ENCODE results near the gene MFSD1.

The MFSD1 gene

DNA sequence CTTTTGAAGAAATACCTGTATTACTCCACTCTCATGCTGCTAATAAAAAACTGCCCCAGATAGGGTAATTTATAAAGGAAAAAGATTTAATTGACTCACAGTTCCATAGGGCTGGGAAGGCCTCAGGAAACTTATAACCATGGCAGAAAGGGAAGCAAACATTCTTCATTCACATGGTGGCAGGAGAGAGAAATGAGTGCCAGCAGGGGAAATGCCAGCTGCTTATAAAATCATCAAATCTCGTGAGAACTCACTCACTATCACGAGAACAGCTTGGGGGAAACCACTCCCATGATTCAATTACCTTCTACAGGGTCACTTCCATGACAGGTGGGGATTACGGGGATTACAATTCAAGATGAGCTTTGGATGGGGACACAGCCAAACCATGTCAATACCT, 18.7 kb downstream of the MFSD1 start:
- DNase-seq: no peak

DNA sequence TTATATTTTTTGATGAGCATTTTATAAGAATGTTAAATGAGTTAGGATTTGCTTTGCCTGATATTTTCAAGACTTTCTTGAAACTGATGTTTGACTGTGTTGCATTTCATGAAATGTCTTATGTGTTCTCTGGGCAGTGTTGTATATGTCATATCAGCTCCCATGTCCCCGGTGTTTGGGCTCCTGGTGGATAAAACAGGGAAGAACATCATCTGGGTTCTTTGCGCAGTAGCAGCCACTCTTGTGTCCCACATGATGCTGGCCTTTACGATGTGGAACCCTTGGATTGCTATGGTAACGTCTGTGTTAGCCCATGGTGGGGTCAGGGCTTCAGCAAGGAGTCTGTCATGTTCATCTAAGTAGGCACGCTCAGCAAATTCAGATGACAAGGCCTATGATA, 20.0 kb downstream of the MFSD1 start:
- DNase-seq: no peak

DNA sequence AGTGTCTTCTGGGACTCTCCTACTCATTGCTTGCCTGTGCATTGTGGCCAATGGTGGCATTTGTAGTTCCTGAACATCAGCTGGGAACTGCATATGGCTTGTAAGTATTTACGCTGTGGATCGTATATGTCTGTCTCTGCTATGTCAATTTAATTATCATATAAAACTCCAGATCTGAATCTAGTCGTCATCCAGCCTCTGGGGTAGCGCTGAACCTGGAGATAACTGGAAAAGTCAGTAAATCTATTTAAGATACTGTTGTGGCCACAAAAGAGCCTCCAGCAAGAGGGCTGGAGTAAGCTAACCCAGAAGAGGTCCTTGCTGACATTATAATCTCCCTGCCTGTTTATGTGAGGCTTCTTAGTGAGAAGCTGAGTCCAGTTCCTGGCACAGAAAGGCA, 21.6 kb downstream of the MFSD1 start:
- no peak for DNase-seq

DNA sequence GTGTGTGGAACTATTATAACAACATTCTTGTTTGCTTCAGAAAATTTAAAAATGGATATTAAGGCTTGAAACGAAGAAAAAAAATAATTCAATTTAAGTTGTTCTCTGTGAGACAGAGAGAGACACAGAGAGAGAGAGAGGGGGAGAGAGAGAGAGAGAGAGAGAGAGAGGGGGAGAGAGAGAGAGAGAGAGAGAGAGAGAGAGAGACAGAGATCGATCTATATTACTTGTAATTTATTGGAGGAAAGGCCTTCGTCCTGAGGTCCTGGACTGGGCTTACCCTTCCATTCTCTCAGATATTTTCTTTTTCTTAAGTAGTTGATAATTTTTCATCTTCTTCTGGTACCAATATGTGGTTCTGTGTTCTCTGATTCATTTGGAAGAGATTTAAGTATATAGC, 25.9 kb downstream of the MFSD1 start:
- DNase-seq: no peak

DNA sequence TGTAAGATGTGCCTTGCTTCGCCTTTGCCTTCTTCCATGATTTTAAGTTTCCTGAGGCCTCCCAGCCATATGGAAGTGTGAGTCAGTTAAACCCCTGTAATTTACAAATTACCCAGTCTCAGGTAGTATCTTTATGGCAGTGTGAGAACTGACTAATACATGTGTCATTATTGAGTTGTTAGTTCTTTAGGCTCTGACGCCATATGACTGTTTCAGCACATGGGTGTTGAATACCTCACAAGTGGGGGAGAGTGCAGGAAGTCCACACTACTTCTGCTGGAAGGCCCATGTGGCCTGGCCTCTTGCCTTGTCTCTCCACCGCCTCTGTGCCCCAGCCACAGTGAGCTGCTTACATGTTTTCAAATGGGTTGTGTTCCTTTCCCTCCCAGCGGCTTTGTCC, 28.5 kb downstream of the MFSD1 start:
- no peak for DNase-seq

DNA sequence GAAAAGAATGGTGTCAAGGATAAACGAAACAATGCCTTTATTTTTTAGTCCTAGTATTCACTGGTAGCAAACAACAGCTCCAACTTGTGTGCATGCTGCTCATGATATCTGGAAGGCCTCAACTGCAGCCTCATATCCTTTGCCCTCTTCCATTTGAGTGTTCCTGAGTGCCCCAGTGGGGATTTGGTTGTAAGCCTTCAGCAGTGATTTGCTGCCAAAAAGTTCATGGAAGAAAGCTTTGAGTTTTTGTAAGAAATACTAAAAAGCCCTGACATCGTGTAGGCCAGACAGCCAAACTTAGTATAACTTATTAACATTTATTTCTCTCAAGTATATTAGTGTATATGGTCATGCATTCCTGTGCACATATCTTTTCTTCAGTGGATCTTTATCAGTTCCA, 30.0 kb downstream of the MFSD1 start:
- no peak for DNase-seq

DNA sequence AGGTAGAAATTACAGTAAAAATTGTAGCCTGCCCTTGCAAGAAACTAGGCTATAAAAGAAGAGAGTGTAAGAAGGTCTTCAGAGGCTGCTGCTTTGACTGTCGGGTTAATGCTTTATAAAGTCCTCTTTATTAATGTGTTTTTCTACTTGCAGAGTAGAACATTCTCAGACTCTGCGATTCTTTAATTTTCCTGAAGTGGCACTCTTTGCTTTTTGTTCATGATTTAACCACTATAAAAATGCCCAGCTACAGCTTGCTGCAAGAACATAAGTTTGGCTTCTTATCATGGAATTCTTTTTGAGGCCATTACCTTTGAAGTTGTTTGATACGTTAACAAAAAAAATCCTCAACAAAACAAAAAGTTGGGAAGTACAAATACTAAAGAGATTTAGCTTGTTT, 33.8 kb downstream of the MFSD1 start:
- DNase-seq: no peak

DNA sequence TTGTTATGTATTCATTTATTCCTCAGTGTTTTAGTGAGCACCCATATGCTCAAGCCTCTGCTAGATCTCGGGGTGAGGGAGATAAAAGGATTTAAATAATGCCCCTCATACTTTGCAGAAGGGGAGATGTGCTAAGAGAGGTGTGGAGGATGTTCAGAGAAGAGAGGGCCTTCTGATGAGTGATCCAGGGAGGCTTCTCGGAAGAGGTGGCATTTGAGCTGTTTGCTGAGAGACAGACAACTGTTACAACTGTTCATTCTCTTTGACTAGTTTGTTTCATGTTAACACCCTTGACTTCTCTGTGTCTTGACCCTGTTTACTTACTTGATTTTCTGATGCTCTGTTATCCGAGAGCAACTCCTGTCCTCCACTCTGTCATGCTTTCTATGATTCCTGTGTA, 34.5 kb downstream of the MFSD1 start:
- no peak for DNase-seq

DNA sequence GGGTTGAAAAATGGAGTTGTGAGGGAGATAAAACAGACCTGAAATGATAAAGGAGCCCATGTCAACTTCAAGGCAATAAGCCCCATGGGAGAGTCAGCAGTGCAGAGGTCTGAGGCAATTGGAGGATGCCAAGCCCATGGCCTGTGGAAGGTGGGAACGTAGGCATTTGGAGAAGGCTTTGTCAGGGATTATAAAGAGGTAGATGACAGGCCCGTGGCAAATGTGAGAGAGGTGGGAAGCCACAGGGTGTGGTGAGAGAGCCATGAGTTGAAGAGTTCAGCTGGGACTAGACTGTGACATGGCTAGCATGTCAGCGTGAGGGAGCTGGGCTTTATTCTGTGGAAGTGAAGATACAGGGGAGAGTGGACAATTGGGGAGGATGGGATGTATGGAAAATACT, 35.4 kb downstream of the MFSD1 start:
- DNase-seq: no peak

DNA sequence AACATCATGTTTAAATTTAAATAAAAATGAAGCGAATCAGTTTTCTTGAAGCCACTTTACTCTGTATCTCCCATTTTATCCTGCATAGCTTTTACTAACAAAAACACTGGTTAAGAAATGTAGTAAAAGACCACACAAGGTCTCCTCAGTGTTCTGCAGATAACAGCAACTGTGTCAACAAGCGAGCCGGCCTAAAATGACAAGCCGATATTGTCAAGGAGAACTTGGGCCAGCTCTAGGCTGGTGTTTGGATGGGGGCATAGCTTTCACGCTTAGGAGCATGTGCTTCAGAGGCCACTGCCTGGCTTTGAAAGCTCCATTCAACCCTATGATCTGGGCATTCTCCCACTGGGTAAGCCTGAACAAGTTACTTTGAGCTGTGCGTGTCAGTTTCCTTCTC, 38.1 kb downstream of the MFSD1 start:
- no peak for DNase-seq

DNA sequence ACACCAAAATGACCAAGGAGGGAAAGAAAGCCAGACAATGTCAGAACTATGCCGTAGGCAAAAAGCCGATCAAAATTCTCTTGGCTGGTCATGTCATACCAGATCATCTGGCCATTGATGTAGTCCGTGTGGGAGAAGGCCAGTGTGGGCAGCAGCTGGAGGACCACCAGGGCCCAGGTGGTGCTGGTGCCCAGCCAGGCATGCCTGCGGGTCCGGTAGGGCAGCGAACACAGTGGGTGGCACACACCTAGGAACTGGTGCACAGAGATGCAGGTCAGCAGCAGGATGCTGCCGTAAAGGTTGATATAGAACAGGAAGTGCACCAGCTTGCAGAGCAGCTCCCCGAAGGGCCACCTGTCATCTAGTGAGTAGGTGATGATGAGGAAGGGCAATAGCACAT, 39.5 kb downstream of the MFSD1 start:
- DNase-seq: no peak

DNA sequence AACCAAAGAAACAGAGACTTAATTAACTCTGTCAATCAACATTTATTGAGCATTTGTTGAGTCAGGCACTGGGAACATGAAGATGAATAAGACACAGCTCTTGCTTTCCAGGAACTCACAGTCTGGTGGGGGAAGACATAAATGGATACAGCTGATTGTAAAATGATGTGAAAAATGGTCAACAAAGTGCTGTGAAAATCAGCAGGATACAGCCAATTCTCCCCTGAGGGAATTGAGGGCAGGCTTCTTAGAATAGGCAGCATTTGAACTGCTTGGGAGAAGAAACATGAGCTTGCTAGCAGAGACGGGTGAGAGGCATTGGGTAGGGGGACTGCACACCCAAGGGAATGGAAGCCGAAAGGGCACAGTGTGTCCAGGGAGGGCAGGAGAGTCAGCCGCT, 41.1 kb downstream of the MFSD1 start:
- DNase-seq: no peak

DNA sequence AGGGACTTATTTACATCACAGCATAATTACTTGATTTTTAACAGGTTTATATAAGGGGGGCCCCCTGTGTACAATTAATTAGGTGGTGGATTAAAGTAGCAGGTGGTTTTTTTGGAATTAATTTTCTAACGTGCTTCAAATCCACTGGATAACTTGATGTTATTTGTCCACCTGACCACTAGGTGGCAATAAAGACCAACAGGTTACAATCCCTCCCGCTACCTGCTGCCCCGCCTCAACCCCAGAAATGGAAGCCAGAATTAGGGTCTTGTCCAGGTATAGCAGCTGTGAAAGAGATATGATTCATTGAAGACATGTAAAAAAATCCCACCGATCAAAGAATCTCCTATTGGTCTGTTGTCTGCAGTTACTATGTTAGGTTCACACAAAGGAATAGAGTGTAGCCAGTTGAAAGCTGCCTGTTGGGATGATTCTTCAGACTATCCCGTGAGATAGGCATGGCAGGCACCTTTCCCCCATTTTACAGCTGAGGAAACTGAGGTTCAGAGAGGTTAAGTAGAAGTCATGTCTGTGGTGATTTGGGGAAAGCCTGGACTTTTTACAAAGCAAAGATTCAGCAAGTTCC, 44.0 kb downstream of the MFSD1 start:
- DNase-seq: peak in 1 of 2 experiments; percentile 29

DNA sequence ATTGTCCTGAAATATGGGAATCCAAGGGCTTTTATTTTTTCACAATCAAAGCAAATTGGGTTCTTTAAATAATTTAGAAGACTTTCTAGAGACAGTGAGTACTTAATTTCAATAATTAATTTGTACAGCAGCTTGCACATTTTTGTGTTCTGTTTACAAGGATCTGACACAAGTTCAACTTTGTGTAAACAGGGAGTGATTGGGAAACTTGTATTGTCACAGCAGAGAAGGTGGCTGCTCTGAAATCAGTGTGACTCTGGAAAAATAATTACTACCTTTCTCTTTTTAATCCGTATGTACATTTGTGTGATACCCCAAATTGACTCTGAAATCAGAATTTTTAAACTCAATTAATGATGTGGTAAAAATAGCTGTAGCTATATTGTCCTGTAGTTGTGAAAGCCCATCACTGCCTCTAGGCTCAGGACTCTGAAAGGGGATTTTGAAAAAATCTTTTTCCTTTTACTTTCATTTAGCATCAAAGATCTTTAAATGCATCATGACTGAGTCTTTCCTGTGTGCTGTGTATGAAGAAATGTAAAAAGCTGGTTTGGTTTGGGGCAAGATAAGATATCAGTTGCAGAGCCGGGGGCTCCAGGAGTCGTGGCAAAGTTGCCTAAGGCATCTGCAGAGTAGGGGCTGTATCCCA, 45.1 kb downstream of the MFSD1 start:
- no peak for DNase-seq

DNA sequence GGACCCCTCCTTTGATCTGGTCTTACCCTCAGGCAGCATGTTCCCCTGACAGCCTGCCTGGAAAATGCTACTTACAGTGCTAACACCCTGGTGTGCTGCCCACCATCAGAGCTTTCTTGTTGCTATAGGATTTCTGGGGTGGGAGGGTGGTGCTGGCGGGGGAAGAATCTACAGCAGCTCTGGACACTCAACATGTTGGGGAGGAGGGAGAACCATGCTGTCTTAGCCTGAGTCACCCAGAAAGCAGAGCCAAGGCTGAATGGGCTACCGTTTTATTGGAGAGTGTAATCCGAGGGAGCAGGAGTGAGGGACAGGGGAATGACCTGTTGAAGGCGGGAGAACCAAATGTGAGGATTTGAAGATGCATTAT, 45.6 kb downstream of the MFSD1 start:
- no peak for DNase-seq

DNA sequence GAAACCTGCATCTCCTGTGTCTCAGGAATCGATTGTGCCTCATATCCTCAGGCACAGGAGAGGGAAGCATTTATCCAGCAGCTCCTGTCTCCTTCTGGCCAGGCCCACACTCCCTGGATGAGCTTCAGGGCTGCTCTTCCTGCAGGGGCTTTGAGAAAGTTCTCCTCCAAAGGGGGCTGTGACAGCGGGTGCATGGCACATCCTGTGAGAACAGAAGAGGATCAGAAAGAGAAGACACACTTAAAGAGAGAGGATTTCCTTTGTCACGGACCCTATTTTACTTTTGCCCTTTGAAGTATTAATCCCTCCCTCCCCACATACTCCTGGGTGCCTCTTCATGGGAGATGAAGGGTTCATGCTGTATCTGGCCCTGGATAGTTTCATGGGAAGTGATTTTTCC, 46.0 kb downstream of the MFSD1 start:
- DNase-seq: no peak

DNA sequence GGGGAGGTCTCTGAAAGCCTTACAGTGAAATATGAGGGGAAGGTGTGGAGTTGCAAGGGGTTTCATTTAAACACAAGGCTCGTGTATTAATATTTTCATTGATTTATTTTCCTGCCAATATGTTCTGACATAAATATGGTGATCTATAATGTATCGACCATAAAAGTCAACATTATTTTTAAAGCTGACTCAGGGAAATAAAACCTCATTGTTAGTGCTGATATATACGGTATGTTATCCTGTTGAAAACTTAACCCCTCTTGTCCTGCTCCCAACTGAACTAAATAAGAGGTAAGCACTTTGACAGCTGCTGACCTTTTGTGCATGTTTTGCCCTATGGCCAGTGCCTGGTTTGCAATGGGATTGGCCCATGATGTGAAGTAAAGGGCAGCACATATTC, 47.9 kb downstream of the MFSD1 start:
- no peak for DNase-seq

DNA sequence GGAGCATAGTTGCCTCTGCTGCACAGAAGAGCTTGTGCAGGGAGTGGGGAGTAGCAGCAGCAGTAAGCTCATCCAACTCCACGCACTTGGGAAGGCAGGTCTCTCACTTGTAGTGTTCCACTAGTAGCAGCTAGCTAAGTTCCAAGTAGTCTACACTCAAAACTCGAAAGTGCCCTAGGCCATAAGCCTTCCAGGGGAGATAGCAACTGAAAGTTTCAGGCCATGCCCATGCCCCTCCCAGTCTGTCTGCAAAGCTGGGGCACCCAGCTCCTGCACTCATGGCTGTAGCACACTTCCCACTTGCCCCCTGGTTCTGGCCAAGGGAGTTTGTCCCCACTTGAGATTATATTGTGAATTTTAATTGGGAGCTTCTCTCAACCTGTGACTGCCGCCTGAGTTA, 57.5 kb downstream of the MFSD1 start:
- no peak for DNase-seq

DNA sequence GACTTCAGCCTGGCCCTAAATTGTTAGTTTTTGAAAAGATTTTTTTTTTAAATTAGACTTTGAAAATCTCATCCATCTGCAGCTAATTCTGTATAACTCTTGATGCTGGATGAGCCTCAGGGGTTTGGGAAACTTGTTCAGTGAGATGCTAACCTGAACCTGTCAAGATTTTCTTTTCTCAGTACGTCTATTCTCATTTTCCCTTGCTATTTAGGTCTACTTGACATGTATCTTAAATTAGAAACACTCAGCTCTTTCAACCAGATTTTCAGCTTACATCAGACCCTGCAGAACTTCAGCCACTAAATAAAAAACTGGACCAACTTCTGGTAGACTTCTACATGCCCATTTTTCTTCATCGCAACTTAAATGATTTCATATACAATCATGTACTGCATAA, 61.4 kb downstream of the MFSD1 start:
- DNase-seq: no peak

DNA sequence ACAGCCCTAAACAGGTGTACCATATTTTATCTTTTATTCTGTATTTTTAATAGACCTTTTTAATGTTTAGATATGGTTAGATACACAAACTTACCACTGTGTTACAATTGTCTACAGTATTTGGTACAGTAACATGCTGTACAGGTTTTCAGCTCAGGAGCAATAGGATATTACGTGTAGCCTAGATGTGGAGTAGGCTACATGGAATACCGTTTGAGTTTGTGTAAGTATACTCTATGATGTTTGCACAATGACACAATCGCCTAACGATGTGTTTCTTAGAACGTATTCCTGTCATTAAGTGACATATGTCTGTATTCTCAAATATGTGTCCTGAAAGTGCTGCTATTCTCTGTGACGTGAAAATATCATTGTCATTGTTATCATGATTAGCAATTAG, 62.6 kb downstream of the MFSD1 start:
- no peak for DNase-seq

DNA sequence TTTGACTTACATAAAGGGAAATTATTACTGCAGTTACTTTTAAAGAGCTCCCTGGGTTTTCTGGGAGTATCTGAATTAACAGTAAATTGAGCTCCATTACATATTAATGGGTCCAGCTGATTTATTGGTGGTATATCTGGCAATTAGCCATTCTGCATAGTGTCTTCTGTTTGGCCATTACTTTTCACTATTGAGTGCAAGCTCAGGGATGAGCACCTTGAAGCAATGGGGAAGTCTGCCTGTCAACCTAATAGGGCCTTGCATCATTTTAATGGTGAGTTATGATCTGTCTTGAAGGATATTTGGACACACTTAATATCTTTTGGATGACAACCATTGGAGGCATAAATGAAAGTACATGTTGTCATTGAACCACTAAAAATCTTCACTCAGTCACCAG, 73.8 kb downstream of the MFSD1 start:
- no peak for DNase-seq
